ENCODE results near the gene CABLES1. TPM values are rescaled to one million over a fixed set of nuclear protein-coding genes. Genes with fewer than 3 reads are reported as not detected.

The CABLES1 gene
- total and polyA plus RNA-seq, 2 donors from 2014 or later = 7.6 to 40.5 TPM

DNA sequence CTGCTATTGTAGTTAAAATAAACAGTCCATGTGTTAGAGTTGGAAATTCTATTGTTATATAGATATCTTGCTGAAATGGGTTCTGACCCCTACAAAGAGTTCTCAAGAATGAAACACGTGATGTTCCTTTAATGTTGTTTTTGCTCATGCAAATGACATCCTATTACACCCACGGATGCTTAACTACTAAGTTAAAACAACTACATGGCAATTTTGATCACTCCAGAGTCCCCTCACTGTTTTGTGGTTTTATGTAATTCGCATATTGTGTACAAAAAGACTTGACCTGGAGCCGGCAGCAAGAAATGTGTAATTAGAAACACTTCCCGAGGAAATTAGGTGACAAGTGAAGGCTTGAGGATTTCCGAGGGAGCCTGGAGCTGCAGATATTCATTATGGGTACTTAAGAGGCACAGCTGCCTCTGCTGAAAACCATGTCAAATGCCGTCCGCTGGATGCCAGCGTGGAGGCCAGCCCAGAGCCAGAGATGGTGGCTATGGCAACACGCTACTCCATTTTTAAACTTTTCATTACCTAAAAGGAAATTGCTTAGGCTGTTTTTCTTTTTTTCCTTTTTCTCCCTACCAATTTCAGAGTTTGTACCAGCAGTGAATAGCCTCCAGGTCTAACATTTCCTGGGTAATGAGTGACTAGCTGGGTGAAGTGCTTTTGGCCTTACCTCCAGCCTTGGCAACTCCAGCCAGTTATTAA, 21.0 kb upstream of the CABLES1 start:
- H3K27ac ChIP-seq (ENCODE audit: low read depth in 2 of 2, low read length in 2 of 2) = peak overlapping the region; percentile 80 to 83
- intact Hi-C loops (cut with DNase I) = no loop called here
- peaks cover 7 to 29% (median 14%) of the 10 kb centered on the region in 3 donors for H3K4me1 ChIP-seq (ENCODE audit: control insufficient read depth in 2 of 3, insufficient read depth in 2 of 3, low read depth in 1 of 3, low read length in 3 of 3)
- H3K27me3 ChIP-seq (ENCODE audit: control insufficient read depth, insufficient read depth, low read length) = no peaks in the 10 kb centered on the region
- H3K9me3 ChIP-seq (ENCODE audit: control insufficient read depth in 2 of 3, insufficient read depth in 1 of 3, low read length in 3 of 3) = no peaks in the 10 kb centered on the region
- H3K4me3 ChIP-seq (ENCODE audit: low read length in 3 of 3) = peak overlapping the region in 2 of 3 donors; percentile 36 to 49
- peak overlapping the region in 1 of 3 donors; percentile 38 for H3K9ac ChIP-seq (ENCODE audit: low read length in 3 of 3)
- H3K36me3 ChIP-seq (ENCODE audit: control insufficient read depth in 2 of 3, insufficient read depth in 3 of 3, low read length in 3 of 3) = no peaks in the 10 kb centered on the region
- DNase-seq (peak in 3 of 5 donors; percentile 53 to 75 (median 73)), FAIRE-seq (no peak)
- TF ChIP-seq, protein P1, sequence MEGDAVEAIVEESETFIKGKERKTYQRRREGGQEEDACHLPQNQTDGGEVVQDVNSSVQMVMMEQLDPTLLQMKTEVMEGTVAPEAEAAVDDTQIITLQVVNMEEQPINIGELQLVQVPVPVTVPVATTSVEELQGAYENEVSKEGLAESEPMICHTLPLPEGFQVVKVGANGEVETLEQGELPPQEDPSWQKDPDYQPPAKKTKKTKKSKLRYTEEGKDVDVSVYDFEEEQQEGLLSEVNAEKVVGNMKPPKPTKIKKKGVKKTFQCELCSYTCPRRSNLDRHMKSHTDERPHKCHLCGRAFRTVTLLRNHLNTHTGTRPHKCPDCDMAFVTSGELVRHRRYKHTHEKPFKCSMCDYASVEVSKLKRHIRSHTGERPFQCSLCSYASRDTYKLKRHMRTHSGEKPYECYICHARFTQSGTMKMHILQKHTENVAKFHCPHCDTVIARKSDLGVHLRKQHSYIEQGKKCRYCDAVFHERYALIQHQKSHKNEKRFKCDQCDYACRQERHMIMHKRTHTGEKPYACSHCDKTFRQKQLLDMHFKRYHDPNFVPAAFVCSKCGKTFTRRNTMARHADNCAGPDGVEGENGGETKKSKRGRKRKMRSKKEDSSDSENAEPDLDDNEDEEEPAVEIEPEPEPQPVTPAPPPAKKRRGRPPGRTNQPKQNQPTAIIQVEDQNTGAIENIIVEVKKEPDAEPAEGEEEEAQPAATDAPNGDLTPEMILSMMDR (IDR thresholded peaks at IDR 0.05; ENCODE audit: borderline replicate concordance, extremely low read depth, insufficient read depth) = no peak

DNA sequence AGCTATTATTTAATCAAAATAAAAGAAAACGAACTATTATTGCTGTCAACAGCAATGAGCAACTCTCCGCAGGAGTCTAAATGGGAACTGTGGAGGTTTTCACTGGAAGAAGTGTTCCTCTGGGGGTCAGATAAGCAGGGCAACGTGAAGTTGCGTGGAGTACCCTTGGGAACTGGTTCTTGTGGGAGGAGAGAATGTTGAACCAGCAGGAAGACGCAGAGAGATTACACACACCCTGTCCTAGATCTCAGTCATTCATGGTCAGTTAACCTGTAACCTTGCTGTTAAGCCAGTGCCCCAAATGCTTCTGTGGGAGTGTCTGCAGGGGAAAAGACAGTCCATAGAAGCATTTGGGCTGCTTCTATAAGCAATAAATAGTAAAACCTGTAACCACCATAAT, 20.4 kb upstream of the CABLES1 start:
- H3K27ac ChIP-seq (ENCODE audit: low read depth in 2 of 2, low read length in 2 of 2) = peak overlapping the region; percentile 80 to 83
- H3K36me3 ChIP-seq (ENCODE audit: control insufficient read depth in 2 of 3, insufficient read depth in 3 of 3, low read length in 3 of 3) = no peaks in the 10 kb centered on the region
- H3K27me3 ChIP-seq (ENCODE audit: control insufficient read depth, insufficient read depth, low read length) = no peaks in the 10 kb centered on the region
- FAIRE-seq (no peak), DNase-seq (peak in 2 of 5 donors; percentile 34 to 56)
- H3K9ac ChIP-seq (ENCODE audit: low read length in 3 of 3) = peak overlapping the region in 1 of 3 donors; percentile 38
- intact Hi-C loops (cut with DNase I) = no loop called here
- H3K4me1 ChIP-seq (ENCODE audit: control insufficient read depth in 2 of 3, insufficient read depth in 2 of 3, low read depth in 1 of 3, low read length in 3 of 3) = peaks cover 7 to 29% (median 14%) of the 10 kb centered on the region in 3 donors
- H3K9me3 ChIP-seq (ENCODE audit: control insufficient read depth in 2 of 3, insufficient read depth in 1 of 3, low read length in 3 of 3) = no peaks in the 10 kb centered on the region
- H3K4me3 ChIP-seq (ENCODE audit: low read length in 3 of 3) = peak overlapping the region in 2 of 3 donors; percentile 36 to 49
- TF ChIP-seq, protein P1 (IDR thresholded peaks at IDR 0.05; ENCODE audit: borderline replicate concordance, extremely low read depth, insufficient read depth) = no peak

DNA sequence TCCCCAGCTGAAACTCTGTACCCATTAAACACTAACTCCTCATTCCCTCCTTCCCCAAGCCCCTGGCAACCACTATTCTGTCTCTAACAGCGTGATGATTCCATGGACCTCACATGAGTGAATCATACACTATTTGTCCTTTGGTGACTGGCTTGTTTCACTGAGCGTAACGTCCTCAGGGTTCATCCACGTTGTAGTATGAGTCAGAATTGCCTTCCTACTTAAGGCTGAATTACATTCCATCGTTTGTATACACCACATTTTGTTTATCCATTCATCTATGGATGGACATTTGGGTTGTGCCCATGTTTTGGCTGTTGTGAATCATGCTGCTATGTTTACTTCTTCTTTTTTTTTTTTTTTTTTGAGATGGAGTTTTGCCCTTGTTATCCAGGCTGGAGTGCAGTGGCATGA, 19.6 kb upstream of the CABLES1 start:
- peak overlapping the region; percentile 80 to 83 for H3K27ac ChIP-seq (ENCODE audit: low read depth in 2 of 2, low read length in 2 of 2)
- no peak for FAIRE-seq

More for the DNA sequence above, 19.6 kb upstream of the CABLES1 start:
- Histone ChIP-seq H3K9me3 (ENCODE audit: control insufficient read depth in 2 of 3, insufficient read depth in 1 of 3, low read length in 3 of 3) (no peaks in the 10 kb centered on the region), H3K9ac (ENCODE audit: low read length in 3 of 3) (no peak overlapping the region), H3K27me3 (ENCODE audit: control insufficient read depth, insufficient read depth, low read length) (no peaks in the 10 kb centered on the region), H3K36me3 (ENCODE audit: control insufficient read depth in 2 of 3, insufficient read depth in 3 of 3, low read length in 3 of 3) (no peaks in the 10 kb centered on the region), H3K4me3 (ENCODE audit: low read length in 3 of 3) (no peak overlapping the region), H3K4me1 (ENCODE audit: control insufficient read depth in 2 of 3, insufficient read depth in 2 of 3, low read depth in 1 of 3, low read length in 3 of 3) (peaks cover 7 to 29% (median 14%) of the 10 kb centered on the region in 3 donors)
- intact Hi-C loops (cut with DNase I) = no loop called here
- TF ChIP-seq, protein P1 (IDR thresholded peaks at IDR 0.05; ENCODE audit: borderline replicate concordance, extremely low read depth, insufficient read depth) = no peak
- peak in 1 of 5 donors; percentile 38 for DNase-seq

Data from kidney (tissue), 14 donors.